NCI-H460 (cell line): ENCODE measurements around the gene TCIRG1. TPM values are rescaled to one million over a fixed set of nuclear protein-coding genes. Genes with fewer than 3 reads are reported as not detected.

Source experiments
- DNase-seq: peaks from one replicate; pipeline ENCODE4 v3.0.0-alpha.2; 2016; ENCODE audit warnings: low read depth; ENCODE audit errors: extremely low read depth
- total RNA-seq: library from RNA; depleted of rRNA; stranded (reverse); fragments of >200 nt; shearing (Covaris generic); gene quantifications from 2 replicates; pipeline ENCODE4 v1.2.3, GENCODE V29; 2014

TCIRG1 gene
- total RNA-seq, 1 experiment from 2014 or later, result 43.1 TPM

- no peak for DNase-seq
Observed at GRCh38 chr11:68035266-68035876, 3.5 kb upstream of the TCIRG1 start.

DNA sequence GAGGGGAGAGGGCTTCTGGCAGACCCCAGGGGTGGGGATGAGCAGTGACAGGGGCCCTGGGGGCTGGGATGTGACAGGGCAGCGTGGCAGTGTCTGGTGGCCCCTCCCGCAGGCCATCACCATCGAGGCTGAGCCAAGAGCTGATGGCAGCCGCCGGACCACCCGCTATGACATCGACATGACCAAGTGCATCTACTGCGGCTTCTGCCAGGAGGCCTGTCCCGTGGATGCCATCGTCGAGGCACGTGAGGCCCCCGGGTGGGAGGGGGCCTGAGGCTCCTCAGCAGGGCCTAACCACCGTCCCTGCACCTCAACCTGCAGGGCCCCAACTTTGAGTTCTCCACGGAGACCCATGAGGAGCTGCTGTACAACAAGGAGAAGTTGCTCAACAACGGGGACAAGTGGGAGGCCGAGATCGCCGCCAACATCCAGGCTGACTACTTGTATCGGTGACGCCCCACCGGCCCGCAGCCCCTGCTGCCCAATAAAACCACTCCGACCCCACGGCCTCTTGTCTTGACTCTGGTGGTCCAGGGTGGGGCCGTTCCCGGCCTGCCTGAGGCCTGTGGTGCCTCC lies 2.6 kb upstream of the TCIRG1 start:
- DNase-seq, result no peak

- DNase-seq, result no peak
Observed at GRCh38 chr11:68036717-68037239, 2.0 kb upstream of the TCIRG1 start.

- DNase-seq, result no peak
Observed at GRCh38 chr11:68037411-68038225, 1.2 kb upstream of the TCIRG1 start.

DNA sequence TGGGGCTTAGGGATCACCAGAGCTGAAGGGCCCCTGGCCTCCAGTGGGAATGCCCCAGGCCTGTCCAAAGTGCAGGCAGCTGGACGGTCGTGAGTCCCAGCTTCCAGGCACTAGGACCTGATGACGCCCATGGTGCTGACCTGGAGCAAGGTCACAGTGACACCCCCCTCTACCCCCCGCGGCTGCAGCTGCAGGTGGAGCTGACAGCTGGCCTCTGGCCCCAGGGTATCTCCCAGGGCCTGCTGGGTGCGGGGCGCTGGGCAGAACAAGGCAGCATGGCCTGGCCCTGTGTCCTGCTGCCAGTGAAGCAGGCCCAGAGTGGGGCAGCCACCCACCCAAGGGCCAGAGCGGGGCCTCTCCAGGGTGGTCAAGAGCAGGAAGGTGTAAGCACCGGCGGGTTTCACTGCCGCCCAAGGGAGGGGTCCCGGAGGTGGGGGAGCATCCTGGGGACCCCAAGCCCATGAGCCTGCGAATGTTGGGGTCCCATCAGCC lies 553 bp upstream of the TCIRG1 start:
- DNase-seq, result no peak

DNA sequence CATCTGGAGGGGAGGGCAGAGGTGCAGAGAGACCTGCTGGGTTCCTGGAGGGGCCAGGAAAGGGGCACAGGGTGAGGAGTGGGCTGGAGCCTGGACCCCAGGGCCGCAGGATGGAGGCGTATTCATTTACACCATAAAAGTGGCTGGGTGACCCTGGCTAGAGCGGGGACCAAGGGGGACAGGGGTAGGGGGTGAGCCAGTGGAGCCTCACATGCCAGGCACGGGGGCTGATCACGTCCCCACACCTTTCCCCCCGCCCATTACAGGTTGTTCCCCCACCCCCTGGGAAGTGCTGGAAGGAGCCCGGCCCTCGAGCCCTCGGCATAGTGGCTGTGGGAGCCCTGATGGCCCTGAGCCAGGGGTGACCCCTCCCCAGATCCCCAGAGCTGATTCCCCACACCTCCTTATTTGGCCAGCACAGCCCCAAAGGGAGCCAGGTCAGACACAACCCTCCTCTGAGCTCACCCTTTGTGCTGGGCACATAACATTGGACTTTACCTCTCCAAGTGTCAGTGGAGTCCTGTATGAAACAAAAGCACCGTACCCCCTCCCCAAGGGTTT lies 781 bp downstream of the TCIRG1 start:
- no peak for DNase-seq

DNA sequence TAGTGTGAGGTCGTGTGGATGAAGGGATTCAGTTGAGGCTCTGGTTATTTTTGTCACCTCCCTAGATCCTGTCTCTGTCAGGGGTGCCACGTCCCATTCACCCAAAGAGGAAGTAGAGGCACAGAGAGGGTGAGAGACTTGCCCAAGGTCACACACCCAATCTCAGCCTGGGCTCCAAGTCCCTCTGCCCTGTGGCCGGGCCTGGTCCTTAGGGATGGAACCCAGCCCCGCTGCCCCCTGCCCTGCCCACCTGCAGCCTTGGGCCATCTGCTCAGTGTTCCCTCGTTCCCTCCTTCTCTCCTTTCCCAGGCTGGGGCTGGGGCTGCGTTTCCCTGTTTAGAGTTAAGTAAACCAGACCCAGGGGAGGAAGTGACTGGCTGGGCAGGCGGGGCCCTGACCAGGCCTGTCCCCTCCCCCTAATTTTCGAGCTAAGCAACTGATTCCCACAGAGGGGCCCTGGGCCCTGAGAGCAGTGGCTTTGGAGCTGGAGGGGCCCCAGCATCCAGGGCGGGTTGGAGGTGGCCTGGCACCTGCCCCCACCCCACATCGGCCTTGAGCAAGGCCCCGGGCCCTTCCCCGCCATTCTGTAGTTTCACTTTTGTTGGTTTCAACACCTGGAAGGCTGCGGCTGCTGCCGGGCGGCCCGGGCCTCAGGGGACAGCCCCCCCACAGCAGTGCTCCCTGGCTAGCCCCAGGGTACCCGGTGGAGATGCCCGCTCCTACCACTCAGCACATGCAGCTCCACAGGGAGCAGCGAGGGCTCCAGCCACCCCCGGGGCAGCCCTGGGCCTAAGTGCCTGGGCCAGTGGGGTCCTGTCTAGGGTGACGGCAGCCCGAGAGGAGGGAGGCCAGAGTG lies 1.5 kb downstream of the TCIRG1 start:
- no peak for DNase-seq

DNA sequence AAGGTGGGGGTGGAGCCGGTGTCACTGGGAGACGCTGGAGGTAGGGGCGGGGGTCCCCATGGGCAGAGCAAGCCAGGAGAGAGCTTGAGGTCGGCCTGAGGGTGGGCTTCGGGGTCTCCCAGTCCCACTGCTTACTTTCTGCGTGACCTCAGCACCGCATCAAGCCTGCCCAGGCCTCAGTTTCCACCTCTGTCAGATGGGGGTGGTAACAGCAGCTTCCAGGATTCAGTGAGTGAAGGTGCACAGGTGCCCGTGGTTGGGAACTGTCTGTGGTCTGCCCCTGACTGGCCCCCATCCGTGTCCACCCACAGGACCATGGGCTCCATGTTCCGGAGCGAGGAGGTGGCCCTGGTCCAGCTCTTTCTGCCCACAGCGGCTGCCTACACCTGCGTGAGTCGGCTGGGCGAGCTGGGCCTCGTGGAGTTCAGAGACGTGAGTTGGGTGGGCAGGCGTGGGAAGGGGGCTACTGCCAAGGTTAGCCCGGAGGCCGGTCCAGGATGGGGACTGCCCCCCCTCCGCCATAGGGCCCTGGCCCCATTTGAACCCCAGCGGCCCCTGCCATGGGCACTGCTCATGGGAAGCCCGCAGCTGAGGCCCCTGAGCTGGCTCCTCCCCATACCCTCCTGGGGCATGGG lies 2.2 kb downstream of the TCIRG1 start:
- no peak for DNase-seq

DNA sequence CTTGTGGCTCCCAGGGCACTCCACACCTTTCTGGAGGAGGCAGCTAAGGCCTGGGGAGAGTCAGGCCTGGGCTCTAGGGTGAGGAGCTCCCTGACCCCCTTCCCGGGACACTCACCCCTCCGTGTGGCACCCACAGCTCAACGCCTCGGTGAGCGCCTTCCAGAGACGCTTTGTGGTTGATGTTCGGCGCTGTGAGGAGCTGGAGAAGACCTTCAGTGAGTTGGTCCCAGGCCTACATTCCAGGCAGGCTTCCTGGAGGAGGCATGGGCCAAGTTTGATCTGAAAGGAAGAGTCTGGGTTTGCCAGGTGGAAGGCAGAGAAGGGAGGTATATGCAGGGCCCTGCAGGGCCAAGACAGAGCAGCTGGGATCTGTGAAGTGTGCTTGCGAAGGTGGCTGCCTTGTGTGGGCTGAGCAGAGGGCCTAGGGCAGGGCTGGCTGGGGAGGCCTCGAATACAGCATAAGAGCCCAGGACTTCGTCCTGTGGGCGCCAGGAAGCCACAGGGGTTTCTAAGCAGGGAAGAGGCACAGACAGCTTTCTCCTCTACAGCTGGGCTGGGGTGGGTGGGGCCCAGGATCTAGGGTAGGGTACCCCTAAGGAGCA lies 2.9 kb downstream of the TCIRG1 start:
- no peak for DNase-seq

- no peak for DNase-seq
Observed at GRCh38 chr11:68042219-68043028, 3.6 kb downstream of the TCIRG1 start.

DNA sequence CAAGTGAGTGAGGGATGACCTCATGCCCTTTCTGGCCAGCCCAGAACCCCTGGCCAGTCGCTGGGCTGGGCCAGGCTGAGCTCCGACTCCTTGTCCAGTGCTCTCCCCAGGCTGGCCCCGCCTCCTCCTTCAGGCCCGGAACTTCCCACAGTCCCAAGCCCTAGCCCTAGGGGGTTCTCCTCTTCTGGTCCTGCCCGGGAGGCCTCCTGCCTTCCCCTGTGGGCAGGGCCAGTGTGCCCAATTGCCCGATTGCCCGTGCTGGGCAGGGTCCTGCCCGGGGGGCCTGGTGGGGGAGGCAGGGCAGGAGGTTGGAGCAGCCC lies 4.2 kb downstream of the TCIRG1 start:
- no peak for DNase-seq

DNA sequence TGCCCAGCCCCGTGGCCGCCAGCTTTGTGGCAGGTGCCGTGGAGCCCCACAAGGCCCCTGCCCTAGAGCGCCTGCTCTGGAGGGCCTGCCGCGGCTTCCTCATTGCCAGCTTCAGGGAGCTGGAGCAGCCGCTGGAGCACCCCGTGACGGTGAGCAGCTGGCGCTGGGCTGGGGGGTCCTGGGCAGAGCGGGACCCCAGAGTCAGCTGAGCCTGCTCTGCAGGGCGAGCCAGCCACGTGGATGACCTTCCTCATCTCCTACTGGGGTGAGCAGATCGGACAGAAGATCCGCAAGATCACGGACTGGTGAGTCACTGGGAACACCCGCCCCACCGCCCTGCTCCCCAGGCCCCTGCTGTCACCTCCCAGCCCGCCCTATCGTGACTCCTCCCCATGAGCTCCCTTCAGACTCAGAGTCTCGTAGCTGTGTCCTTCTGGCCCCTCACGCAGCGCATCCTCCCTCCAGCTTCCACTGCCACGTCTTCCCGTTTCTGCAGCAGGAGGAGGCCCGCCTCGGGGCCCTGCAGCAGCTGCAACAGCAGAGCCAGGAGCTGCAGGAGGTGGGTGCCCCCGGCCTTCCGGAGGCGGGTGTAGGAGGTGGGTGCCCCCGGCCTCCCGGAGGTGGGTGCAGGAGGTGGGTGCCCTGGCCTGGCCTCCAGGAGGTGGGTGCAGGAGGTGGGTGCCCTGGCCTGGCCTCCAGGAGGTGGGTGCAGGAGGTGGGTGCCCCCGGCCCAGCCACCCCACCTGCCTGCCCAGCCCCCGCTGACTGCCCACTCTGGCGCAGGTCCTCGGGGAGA lies 4.7 kb downstream of the TCIRG1 start:
- peak; percentile 26 for DNase-seq

DNA sequence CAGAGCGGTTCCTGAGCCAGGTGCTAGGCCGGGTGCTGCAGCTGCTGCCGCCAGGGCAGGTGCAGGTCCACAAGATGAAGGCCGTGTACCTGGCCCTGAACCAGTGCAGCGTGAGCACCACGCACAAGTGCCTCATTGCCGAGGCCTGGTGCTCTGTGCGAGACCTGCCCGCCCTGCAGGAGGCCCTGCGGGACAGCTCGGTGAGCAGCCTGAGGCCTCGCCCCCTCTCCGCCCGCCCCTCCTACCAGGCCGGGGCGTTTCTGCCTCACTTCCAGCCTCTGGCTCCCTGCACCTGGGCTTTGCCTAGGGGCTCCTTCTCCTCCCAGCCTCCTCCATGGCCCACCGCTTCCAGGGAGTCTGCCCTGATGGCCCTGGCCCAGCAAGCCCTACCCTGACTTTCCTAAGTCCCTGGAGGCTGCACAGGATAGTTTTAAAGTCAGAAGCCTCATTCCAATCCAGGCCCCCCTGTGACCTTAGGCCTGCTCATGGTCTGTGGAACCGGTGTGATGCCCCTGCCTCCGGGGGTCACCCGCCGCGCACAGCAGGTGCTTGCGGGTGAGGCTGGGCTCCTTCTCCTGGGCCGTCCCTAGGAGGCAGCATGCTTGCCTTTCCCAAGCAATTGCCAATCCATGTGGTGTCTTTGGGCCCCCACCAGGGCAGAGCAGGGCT lies 5.5 kb downstream of the TCIRG1 start:
- no peak for DNase-seq

GRCh38 chr11:68044898-68045351 lies 6.1 kb downstream of the TCIRG1 start:
- DNase-seq, result no peak

DNA sequence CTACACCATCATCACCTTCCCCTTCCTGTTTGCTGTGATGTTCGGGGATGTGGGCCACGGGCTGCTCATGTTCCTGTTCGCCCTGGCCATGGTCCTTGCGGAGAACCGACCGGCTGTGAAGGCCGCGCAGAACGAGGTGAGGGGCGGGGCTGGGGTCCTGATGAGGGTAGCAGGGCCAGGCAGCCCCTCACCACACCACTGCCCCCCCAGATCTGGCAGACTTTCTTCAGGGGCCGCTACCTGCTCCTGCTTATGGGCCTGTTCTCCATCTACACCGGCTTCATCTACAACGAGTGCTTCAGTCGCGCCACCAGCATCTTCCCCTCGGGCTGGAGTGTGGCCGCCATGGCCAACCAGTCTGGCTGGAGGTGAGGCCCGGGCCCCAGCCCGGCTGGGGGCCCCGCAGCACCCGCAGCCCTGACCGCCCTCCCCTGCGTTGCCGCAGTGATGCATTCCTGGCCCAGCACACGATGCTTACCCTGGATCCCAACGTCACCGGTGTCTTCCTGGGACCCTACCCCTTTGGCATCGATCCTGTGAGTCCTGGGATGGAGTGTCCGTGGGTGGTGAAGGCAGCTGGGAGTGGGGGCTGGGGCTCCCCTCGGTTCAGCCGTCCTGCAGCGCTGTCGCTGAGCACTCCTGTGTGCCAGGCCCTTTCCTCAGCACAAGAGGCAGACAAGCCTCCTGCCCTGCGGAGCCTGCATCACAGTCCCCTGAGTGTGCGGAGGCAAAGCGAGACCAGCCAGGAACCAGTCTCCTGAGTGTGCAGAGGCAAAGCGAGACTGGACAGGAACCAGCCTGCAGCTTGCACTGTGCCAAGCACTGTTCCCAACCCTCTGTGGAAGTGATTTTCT lies 8.8 kb downstream of the TCIRG1 start:
- DNase-seq, result no peak
